DOHH2 (cell line): ENCODE data around the gene NQO2.

ENCODE experiments used
- EZH2phosphoT487 ChIP-seq: fragments of 200-600 bp; sonication (generic); IDR thresholded peaks from 2 replicates; pipeline ENCODE4 v1.6.1; 2017; ENCODE audit warnings: borderline replicate concordance, mild to moderate bottlenecking, antibody characterized with exemption, low read length, moderate library complexity, mixed read lengths
- TF ChIP-seq, protein P1 (sequence below): fragments of 200-600 bp; sonication (generic); IDR thresholded peaks from one replicate; pipeline ENCODE4 v1.5.1; 2014; ENCODE audit warnings: antibody characterized with exemption, mild to moderate bottlenecking, low read depth, low read length; ENCODE audit not compliant: poor library complexity, severe bottlenecking

DNA sequence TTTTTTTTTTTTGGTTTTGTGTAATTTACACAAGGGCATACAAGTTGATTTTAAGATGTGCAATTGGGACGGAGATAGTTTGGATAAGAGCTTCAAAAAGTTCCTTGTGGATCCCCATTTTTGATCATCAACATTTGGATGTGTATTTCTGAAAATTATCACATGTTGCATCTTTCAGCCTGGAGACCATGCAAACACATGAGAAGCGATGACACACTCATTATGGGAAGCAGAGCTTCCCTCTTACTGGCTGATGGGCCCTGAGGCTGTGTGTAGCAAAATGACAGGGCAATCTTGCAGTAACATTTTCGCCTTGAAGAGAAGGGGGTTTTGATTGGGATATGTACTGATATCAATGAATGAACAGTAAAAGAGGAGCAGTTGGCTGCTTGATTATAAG is 46.6 kb downstream of the NQO2 start:
- TF ChIP-seq, protein P1, sequence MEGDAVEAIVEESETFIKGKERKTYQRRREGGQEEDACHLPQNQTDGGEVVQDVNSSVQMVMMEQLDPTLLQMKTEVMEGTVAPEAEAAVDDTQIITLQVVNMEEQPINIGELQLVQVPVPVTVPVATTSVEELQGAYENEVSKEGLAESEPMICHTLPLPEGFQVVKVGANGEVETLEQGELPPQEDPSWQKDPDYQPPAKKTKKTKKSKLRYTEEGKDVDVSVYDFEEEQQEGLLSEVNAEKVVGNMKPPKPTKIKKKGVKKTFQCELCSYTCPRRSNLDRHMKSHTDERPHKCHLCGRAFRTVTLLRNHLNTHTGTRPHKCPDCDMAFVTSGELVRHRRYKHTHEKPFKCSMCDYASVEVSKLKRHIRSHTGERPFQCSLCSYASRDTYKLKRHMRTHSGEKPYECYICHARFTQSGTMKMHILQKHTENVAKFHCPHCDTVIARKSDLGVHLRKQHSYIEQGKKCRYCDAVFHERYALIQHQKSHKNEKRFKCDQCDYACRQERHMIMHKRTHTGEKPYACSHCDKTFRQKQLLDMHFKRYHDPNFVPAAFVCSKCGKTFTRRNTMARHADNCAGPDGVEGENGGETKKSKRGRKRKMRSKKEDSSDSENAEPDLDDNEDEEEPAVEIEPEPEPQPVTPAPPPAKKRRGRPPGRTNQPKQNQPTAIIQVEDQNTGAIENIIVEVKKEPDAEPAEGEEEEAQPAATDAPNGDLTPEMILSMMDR: no peak
- no peak for TF ChIP-seq EZH2phosphoT487
